GM12878 (cell line): ENCODE data around the gene G2E3. TPM values are rescaled to one million over a fixed set of nuclear protein-coding genes. Genes with fewer than 3 reads are reported as not detected.

Experiments used
- ATF7 ChIP-seq: fragments of 450-650 bp; IDR thresholded peaks from 2 replicates; pipeline ENCODE4 v1.6.1; 2016; ENCODE audit warnings: low read depth, mild to moderate bottlenecking
- EGR1 ChIP-seq, 2 experiments: IDR thresholded peaks; 1 replicate in 1 of 2; 2 replicates in 1 of 2; pipeline ENCODE4 v1.6.1; 2011 to 2012; ENCODE audit warnings: low read depth in 2 of 2, low read length in 2 of 2, borderline replicate concordance in 1 of 2, mild to moderate bottlenecking in 1 of 2, moderate library complexity in 1 of 2
- KDM1A ChIP-seq: fragments of 200-600 bp; sonication (generic); IDR thresholded peaks from 2 replicates; pipeline ENCODE4 v1.6.1; 2016; ENCODE audit warnings: borderline replicate concordance
- MTA2 ChIP-seq: fragments of 450-650 bp; IDR thresholded peaks from 2 replicates; pipeline ENCODE4 v1.6.1; 2016; ENCODE audit warnings: low read depth, mild to moderate bottlenecking, moderate library complexity
- NR2C2 ChIP-seq: IDR thresholded peaks from 2 replicates; pipeline ENCODE4 v1.6.1; 2011; ENCODE audit warnings: borderline replicate concordance, low read depth; ENCODE audit not compliant: control insufficient read depth, insufficient read length
- NR2F1 ChIP-seq: fragments of 450-650 bp; conservative IDR thresholded peaks from 2 replicates; pipeline ENCODE4 v1.6.1; 2017; ENCODE audit warnings: mild to moderate bottlenecking
- TARDBP ChIP-seq: IDR thresholded peaks from 2 replicates; pipeline ENCODE4 v1.6.1; 2016; ENCODE audit warnings: borderline replicate concordance
- ZNF207 ChIP-seq: fragments of 450-650 bp; IDR thresholded peaks from 2 replicates; pipeline ENCODE4 v1.6.1; 2014; ENCODE audit warnings: antibody characterized with exemption, mild to moderate bottlenecking, borderline replicate concordance
- polyA plus RNA-seq, 11 experiments: library from polyadenylated mRNA; depleted of rRNA in 4 of 11; unstranded in 6 of 11; stranded (reverse) in 5 of 11; fragments of >200 nt; fragmentation: Nextera tagmentation in 4 of 11; fragmentation: Illumina TruSeq in 1 of 11; extraction: Ambion mirVana in 4 of 11; extraction: Trizol in 1 of 11; gene quantifications; 1 replicate in 1 of 11; 2 replicates in 10 of 11; pipeline versions ENCODE4 v1.2.1 to v1.2.3, GENCODE V29; 2011 to 2016; ENCODE audit warnings: inconsistent platforms in 2 of 11, missing spikeins in 2 of 11, low read depth in 1 of 11
- total RNA-seq, 4 experiments: library from RNA; depleted of rRNA in 3 of 4; stranded (reverse); fragments of >200 nt in 3 of 4; fragmentation: Illumina TruSeq in 1 of 4; extraction: Trizol in 1 of 4; gene quantifications; 2 replicates each; pipeline versions ENCODE4 v1.2.1 to v1.2.3, GENCODE V29; 2013 to 2021
- TF ChIP-seq, protein P1 (sequence below): IDR thresholded peaks from 2 replicates; pipeline ENCODE4 v1.6.1; 2012; ENCODE audit warnings: improper control_type of control experiment, low read depth, low read length; ENCODE audit not compliant: insufficient replicate concordance

The G2E3 gene
- total and polyA plus RNA-seq, 10 of the 15 experiments (the other 5 are each of a cell fraction or from before 2014, with no cell fraction given): 10.0 to 38.0 (median 21.1) TPM

DNA sequence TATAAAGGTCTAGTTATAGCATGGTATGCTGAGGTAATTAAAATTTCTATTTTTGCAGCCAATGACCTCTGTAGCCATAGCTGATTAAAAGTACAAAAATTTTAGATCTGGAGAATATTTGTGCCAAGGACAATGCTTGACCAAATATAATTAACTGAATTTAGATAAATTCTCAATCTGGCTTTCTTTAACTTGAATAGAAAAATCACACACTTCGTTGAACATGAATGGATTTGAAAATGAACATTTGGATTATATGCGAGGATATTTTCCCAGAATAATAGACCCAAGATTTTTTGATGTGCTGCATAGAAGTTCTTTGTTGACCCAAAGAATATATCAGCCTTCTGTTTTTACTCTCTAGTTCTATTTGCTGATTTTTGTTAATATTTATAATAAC lies 38.4 kb upstream of the G2E3 start (continued):
- TF ChIP-seq, protein P1, sequence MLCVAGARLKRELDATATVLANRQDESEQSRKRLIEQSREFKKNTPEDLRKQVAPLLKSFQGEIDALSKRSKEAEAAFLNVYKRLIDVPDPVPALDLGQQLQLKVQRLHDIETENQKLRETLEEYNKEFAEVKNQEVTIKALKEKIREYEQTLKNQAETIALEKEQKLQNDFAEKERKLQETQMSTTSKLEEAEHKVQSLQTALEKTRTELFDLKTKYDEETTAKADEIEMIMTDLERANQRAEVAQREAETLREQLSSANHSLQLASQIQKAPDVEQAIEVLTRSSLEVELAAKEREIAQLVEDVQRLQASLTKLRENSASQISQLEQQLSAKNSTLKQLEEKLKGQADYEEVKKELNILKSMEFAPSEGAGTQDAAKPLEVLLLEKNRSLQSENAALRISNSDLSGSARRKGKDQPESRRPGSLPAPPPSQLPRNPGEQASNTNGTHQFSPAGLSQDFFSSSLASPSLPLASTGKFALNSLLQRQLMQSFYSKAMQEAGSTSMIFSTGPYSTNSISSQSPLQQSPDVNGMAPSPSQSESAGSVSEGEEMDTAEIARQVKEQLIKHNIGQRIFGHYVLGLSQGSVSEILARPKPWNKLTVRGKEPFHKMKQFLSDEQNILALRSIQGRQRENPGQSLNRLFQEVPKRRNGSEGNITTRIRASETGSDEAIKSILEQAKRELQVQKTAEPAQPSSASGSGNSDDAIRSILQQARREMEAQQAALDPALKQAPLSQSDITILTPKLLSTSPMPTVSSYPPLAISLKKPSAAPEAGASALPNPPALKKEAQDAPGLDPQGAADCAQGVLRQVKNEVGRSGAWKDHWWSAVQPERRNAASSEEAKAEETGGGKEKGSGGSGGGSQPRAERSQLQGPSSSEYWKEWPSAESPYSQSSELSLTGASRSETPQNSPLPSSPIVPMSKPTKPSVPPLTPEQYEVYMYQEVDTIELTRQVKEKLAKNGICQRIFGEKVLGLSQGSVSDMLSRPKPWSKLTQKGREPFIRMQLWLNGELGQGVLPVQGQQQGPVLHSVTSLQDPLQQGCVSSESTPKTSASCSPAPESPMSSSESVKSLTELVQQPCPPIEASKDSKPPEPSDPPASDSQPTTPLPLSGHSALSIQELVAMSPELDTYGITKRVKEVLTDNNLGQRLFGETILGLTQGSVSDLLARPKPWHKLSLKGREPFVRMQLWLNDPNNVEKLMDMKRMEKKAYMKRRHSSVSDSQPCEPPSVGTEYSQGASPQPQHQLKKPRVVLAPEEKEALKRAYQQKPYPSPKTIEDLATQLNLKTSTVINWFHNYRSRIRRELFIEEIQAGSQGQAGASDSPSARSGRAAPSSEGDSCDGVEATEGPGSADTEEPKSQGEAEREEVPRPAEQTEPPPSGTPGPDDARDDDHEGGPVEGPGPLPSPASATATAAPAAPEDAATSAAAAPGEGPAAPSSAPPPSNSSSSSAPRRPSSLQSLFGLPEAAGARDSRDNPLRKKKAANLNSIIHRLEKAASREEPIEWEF: no peak
- no peak for TF ChIP-seq MTA2
- no peak for TF ChIP-seq ZNF207
- no peak for TF ChIP-seq NR2C2
- no peak for TF ChIP-seq EGR1 (IDR thresholded peaks at IDR 0.05; ENCODE audit: borderline replicate concordance in 1 of 2, low read depth in 2 of 2, low read length in 2 of 2)
- TF ChIP-seq ATF7: no peak
- TF ChIP-seq TARDBP: no peak
- TF ChIP-seq KDM1A: no peak
- TF ChIP-seq NR2F1: no peak
